Stimulated activated naive CD4-positive, alpha-beta T cell treated with Interleukin-2 at 50 U/mL for 16 hours (primary cell): ENCODE measurements around the gene TTC28.
"Not testable (repeated sequence)": the region's sequence is repeated elsewhere in the genome, so short reads cannot be mapped to it uniquely, and the experiment has no call there.

ENCODE experiments used
- DNase-seq: peaks from one replicate; lab custom pipeline; 2025; lab: John Stamatoyannopoulos, UW

The TTC28 gene

GRCh38 chr22:28679611-28680287 lies at the start of gene TTC28:
TSS of gene TTC28 (minus strand) at chr22:28679840. CDS start at chr22:28679723, 117 bp downstream.
- not testable (repeated sequence) for DNase-seq

- no peak for DNase-seq
Measured at GRCh38 chr22:28728621-28729313, 49.1 kb upstream of the TTC28 start.

GRCh38 chr22:28728002-28728401 lies 48.4 kb upstream of the TTC28 start:
- DNase-seq, result no peak

GRCh38 chr22:28718044-28718443 lies 38.4 kb upstream of the TTC28 start:
- no peak for DNase-seq

- no peak for DNase-seq
Measured at GRCh38 chr22:28716686-28717085, 37.0 kb upstream of the TTC28 start.

DNA sequence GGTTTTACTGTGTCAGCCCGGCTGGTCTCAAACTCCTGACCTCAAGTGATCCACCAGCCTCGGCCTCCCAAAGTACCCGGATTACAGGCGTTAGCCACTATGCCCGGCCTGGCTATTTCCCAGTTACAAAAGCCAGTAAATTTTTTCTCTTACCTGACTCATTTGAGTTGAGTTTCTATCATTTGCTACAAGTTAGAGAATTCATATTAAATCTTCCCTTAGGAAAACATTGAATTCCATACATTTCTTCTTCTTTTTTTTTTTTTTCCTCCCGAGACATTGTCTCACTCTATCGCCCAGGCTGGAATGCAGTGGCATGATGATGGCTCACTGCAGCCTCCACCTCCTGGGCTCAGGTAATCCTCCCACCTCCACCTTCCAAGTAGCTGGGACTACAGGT lies 36.0 kb upstream of the TTC28 start:
- DNase-seq, result no peak

DNA sequence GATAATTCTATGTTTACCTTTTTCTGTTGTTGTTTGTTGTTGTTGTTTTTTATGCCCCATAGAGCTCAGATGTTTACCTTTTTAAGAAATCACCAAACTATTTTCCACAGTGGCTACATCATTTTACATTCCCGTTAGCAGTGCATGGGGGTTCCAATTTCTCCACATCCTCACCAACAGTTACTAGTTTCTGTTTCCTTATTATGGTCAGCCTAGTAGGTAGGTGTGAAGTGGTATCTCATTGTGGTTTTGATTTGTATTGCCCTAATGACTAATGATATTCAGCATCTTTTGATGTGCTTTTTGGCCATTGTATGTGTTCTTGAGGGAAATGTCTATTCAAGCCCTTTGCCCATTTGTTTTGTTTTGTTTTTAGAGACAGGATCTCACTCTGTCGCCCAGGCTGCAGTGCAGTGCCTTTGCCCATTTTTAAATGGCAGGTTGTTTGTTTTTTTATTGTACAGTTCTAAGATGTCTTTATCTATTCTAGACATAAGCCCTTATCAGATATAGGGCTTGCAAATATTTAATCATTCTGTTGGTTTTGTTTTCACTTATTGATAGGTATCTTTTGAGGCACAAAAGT lies 34.5 kb upstream of the TTC28 start:
- no peak for DNase-seq

- DNase-seq, result no peak
Measured at GRCh38 chr22:28711820-28712777, 32.5 kb upstream of the TTC28 start.

GRCh38 chr22:28711341-28711740 lies 31.7 kb upstream of the TTC28 start:
- DNase-seq, result no peak

GRCh38 chr22:28710576-28711191 lies 31.0 kb upstream of the TTC28 start:
- DNase-seq, result no peak

DNA sequence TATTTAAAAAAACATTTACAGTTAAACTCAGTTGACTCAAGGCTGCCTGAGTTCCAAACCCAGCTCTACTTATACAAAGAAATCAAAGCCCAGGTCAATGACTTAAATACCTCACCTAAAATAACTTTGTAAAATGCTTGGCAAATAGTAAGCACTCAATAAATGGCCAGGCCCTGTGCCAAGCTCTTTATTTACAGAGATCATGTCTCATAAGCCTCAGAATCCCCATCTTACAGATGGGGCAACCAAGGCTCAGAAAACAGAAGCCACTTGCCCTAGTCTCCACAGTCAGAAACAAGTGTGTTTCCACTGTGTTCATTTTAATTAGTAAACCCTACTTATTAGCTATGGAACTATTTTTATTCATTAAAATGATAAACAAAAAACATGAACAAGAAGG lies 30.5 kb upstream of the TTC28 start:
- DNase-seq, result no peak

DNA sequence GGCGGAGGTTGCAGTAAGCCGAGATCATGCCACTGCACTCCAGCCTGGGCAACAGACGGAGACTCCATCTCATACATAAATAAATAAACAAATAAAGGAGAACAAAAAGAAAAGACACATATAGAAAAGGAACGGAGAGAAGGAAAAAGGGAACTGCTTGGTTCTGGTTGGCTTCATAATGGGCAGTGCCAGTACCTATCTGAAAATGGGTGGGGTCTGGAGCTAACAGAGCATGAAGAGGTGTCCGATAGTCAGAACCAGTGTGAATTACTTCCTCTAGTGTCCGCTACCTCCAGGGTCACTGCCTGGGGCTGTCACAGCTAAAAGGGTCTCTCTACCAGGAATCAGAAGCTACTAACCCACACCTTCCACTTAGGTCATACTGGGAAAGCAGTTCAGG lies 27.2 kb upstream of the TTC28 start:
- DNase-seq, result no peak

DNA sequence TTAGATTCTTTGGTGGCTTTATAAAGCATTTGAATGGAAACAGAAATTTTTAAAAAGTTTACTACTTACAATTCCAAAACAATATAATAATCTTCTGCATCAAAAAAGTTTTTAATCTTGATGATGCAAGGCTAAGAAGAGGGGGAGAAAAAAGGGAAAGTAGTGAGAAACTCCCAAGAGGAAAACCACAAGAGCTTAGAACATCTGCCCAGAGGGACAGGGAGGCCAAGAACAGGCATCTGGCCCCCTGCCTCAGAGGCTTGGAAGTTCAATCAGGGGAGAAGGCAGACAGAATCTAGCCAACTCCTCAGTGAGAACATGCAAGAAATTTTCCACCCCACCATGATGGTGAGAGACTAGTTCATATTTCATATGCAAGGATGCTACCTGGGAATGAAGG lies 23.8 kb upstream of the TTC28 start:
- no peak for DNase-seq

DNA sequence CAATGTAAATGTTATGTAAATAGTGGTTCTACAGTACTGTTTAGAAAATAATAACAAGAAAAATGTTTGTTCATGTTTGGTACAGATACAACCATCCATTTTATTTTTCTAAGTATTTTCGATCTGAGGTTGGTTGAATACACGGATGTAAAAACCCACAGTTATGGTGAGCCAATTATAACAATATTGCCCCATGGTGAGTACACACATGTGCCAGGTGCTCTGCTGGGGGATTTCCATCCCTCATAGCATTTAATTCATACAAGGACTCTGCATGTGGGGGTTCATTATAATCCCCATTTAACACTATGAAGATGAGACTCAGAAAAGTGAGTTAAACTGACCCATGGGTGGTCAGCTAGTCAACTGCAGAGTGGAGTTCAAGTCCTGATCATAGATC lies 23.3 kb upstream of the TTC28 start:
- no peak for DNase-seq

DNA sequence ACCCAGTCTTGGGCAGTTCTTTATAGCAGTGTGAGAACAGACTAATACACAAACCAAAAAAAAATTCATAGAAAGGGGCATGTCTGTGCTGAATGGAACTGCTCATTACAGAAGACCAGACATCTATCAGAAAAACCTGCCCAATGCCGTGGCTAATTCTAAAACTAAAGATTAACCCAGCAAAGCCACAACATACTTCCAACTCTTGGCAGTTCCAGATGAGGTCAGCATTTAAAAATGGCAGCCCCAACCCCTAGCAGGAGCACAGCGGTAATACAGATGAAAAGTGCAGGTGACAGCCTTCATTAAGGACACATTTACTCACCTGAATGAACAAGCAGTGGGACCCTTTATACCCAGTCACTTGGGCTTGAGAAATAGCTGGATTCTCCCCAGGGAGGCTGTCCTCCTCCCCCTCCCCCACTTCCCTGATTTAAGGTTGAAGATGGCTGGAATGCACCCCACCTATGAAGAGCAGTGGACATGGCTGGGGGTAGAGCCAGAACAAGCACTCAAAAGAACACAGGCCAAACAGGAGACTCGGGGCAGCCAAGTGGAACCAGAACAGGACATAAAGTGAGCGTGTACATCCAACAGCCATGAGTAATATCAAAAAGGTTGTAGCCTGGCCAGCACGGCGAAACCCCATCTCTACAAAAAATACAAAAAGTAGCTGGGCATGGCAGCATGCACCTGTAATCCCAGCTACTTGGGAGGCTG lies 13.6 kb upstream of the TTC28 start:
- DNase-seq, result not testable (repeated sequence)

GRCh38 chr22:28689796-28690195 lies 10.2 kb upstream of the TTC28 start:
- DNase-seq, result not testable (repeated sequence)

- not testable (repeated sequence) for DNase-seq
Measured at GRCh38 chr22:28682966-28683365, 3.3 kb upstream of the TTC28 start.

DNA sequence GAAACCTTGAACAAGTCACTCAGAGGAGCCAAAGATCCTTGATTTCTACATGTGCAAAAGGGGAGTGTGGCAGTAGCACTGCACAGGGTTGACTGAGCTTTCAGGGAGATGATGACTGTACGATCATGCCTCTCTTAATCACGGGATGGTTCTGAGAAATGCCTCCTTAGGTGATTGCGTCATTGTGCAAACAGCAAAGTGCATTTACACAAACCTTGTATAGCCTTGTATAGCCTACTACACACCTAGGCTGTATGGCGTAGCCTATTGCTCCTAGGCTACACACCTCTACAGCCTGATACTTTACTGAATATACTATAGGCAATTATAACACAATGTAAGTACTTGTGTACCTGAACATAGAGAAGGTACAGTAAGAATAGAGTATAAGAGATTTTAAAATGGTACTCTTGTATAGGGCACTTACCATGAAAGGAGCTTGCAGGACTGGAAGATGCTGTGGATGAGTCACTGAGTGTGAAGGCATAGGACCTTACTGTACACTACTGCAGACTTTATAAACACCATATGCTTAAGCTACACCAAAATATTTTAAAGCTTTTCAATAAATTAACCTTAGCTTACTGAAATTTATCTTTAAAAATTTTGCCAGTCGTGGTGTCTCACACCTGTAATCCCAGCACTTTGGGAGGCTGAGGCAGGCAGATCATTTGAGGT lies 1.3 kb upstream of the TTC28 start:
- DNase-seq, result not testable (repeated sequence)

GRCh38 chr22:28678778-28679610 lies 646 bp downstream of the TTC28 start:
- DNase-seq, result not testable (repeated sequence)

DNA sequence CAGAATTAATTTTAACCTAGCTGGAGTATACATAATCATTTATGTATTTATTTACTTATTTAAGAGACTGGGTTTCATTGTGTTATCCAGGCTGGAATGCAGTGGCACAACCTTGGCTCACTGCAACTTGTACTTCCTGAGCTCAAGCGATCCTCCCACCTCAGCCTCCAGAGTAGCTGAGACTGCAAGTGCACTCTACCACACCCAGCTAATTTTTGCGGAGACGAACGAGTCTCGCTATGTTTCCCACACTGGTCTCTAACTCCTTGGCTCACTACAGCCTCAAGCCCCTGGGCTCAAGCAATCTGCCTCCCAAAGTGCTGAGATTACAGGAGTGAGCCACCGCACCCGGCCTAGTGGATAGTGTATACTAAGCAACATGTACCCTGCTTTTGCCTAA lies 1.5 kb downstream of the TTC28 start:
- DNase-seq, result not testable (repeated sequence)
